HL-60 (cell line): ENCODE data around the gene ADAMTS15.

Experiments used
- CTCF ChIP-seq: IDR thresholded peaks from one replicate; pipeline ENCODE4 v1.5.1; 2011; ENCODE audit warnings: low read length, control low read depth, inconsistent platforms; ENCODE audit not compliant: insufficient read depth
- POLR2AphosphoS5 ChIP-seq: IDR thresholded peaks from 2 replicates; pipeline ENCODE4 v1.6.1; 2012; ENCODE audit warnings: low read depth
- REST ChIP-seq: IDR thresholded peaks from 2 replicates; pipeline ENCODE4 v1.6.1; 2012; ENCODE audit warnings: low read depth; ENCODE audit not compliant: insufficient replicate concordance

GRCh38 chr11:130431801-130432200 is 16.6 kb upstream of the ADAMTS15 start:
- no peak for TF ChIP-seq CTCF
- TF ChIP-seq POLR2AphosphoS5: no peak
- no peak for TF ChIP-seq REST
